ENCODE results near the gene FOXP1. TPM values are rescaled to one million over a fixed set of nuclear protein-coding genes. Genes with fewer than 3 reads are reported as not detected.
A peak's percentile ranks its signal among the peaks of the same experiment; 100 is the strongest.

Gene FOXP1
- total RNA-seq, 1 donor from 2014 or later, result 71.3 TPM

GRCh38 chr3:71494212-71494611, 89.3 kb downstream of the FOXP1 start:
- Mint-ChIP-seq H3K4me3 (ENCODE audit: unreplicated experiment) (no peak overlapping the region), H3K9me3 (ENCODE audit: unreplicated experiment) (no peaks in the 10 kb centered on the region), H3K36me3 (ENCODE audit: low read depth, unreplicated experiment) (peaks cover 17% of the 10 kb centered on the region), H3K4me1 (ENCODE audit: unreplicated experiment) (no peaks in the 10 kb centered on the region), H3K27ac (ENCODE audit: unreplicated experiment) (no peak overlapping the region), H3K27me3 (ENCODE audit: unreplicated experiment) (peaks cover 1% of the 10 kb centered on the region)
- DNase-seq (ENCODE audit: low spot score), result no peak
- TF ChIP-seq CTCF (IDR thresholded peaks at IDR 0.05; ENCODE audit: unreplicated experiment), result no peak

DNA sequence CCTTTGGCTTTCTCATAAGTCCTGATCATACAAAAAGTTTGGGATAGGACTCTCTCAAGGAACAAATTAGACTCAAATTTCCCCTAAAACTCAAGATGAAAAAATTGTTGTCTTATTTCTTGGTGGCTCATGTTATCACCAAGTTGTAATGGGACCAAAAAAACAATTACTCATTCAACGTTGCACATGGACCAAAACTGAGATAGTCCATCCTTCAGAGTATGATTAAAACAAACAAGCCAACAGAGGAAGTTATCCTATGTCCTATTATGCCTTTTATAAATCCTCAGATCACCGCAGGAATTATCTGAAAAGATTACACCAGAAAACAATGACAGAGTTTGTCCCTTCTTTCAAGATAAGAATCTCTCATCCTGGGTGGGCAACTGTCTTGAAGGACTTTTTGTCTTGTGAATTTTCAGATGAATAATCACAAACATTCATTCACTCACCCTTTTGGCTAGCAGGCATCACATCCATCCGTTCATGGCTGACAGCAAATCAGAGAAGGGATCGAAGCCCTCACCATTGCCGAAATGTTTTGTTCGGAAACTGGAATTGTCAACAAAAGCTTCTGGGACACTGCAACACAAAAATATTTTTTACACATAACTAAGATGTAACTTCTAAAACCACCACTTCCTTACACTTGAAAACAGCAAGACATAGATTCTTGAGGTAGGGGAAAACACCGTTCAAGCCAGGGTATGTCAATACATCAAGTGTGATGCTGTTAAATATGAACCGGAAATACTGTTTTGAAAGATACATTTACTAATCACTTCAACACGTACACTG, 90.4 kb downstream of the FOXP1 start:
- DNase-seq (ENCODE audit: low spot score), result no peak
- Mint-ChIP-seq H3K4me3 (ENCODE audit: unreplicated experiment) (no peak overlapping the region), H3K36me3 (ENCODE audit: low read depth, unreplicated experiment) (peaks cover 17% of the 10 kb centered on the region), H3K27me3 (ENCODE audit: unreplicated experiment) (peaks cover 1% of the 10 kb centered on the region), H3K27ac (ENCODE audit: unreplicated experiment) (no peak overlapping the region), H3K4me1 (ENCODE audit: unreplicated experiment) (no peaks in the 10 kb centered on the region), H3K9me3 (ENCODE audit: unreplicated experiment) (no peaks in the 10 kb centered on the region)
- no peak for TF ChIP-seq CTCF (IDR thresholded peaks at IDR 0.05; ENCODE audit: unreplicated experiment)

GRCh38 chr3:71492566-71492965, 91.0 kb downstream of the FOXP1 start:
- peak overlapping the region; percentile 26 for H3K4me3 Mint-ChIP-seq (ENCODE audit: unreplicated experiment)
- H3K4me1 Mint-ChIP-seq (ENCODE audit: unreplicated experiment), result no peaks in the 10 kb centered on the region
- TF ChIP-seq CTCF (IDR thresholded peaks at IDR 0.05; ENCODE audit: unreplicated experiment), result no peak
- DNase-seq (ENCODE audit: low spot score), result no peak
- H3K27ac Mint-ChIP-seq (ENCODE audit: unreplicated experiment), result no peak overlapping the region
- peaks cover 17% of the 10 kb centered on the region for H3K36me3 Mint-ChIP-seq (ENCODE audit: low read depth, unreplicated experiment)
- no peaks in the 10 kb centered on the region for H3K9me3 Mint-ChIP-seq (ENCODE audit: unreplicated experiment)
- peaks cover 1% of the 10 kb centered on the region for H3K27me3 Mint-ChIP-seq (ENCODE audit: unreplicated experiment)

DNA sequence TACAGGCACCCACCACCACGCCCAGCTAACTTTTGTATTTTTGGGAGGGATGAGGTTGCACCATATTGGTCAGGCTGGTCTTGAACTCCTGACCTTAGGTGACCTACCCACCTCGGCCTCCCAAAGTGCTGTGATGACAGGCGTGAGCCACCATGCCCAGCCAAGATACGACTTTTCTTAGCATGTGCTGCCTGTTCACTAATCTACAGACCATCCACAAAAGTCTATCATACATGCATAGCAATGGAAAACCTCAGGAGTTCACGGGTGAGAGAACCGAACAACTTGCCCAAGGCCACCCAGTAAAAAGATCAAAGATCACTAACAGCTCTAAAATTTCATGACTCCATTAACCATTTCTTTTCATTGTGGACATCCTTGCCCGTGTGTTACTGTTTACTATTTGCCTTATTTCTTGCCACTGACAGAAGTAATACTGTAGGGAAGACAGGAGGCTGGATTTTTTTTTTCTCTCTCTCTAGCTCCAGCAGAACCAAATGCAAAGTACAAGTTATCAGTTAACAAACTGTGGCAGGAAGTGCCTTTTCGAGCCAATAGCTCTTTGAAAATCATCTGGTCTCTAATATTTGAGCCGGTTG, 92.3 kb downstream of the FOXP1 start:
- no peak for DNase-seq (ENCODE audit: low spot score)
- H3K27me3 Mint-ChIP-seq (ENCODE audit: unreplicated experiment), result no peaks in the 10 kb centered on the region
- H3K4me3 Mint-ChIP-seq (ENCODE audit: unreplicated experiment), result no peak overlapping the region
- no peak overlapping the region for H3K27ac Mint-ChIP-seq (ENCODE audit: unreplicated experiment)
- peaks cover 17% of the 10 kb centered on the region for H3K36me3 Mint-ChIP-seq (ENCODE audit: low read depth, unreplicated experiment)
- no peaks in the 10 kb centered on the region for H3K9me3 Mint-ChIP-seq (ENCODE audit: unreplicated experiment)
- no peak for TF ChIP-seq CTCF (IDR thresholded peaks at IDR 0.05; ENCODE audit: unreplicated experiment)
- H3K4me1 Mint-ChIP-seq (ENCODE audit: unreplicated experiment), result no peaks in the 10 kb centered on the region

- no peak for DNase-seq (ENCODE audit: low spot score)
- TF ChIP-seq CTCF (IDR thresholded peaks at IDR 0.05; ENCODE audit: unreplicated experiment), result no peak
- H3K4me3 Mint-ChIP-seq (ENCODE audit: unreplicated experiment), result no peak overlapping the region
- no peaks in the 10 kb centered on the region for H3K4me1 Mint-ChIP-seq (ENCODE audit: unreplicated experiment)
- no peaks in the 10 kb centered on the region for H3K27me3 Mint-ChIP-seq (ENCODE audit: unreplicated experiment)
- H3K36me3 Mint-ChIP-seq (ENCODE audit: low read depth, unreplicated experiment), result peaks cover 17% of the 10 kb centered on the region
- H3K27ac Mint-ChIP-seq (ENCODE audit: unreplicated experiment), result no peak overlapping the region
- no peaks in the 10 kb centered on the region for H3K9me3 Mint-ChIP-seq (ENCODE audit: unreplicated experiment)
Measured at GRCh38 chr3:71490692-71491091, 92.8 kb downstream of the FOXP1 start.
